ENCODE measurements around the gene RFX2.
"Not testable (repeated sequence)": the region's sequence is repeated elsewhere in the genome, so short reads cannot be mapped to it uniquely, and the experiment has no call there.

Gene RFX2

GRCh38 chr19:6033744-6034264, 76.5 kb downstream of the RFX2 start:
- no peak for DNase-seq

- no peak for DNase-seq
Measured at GRCh38 chr19:6032827-6033226, 77.5 kb downstream of the RFX2 start.

- DNase-seq = no peak
Measured at GRCh38 chr19:6032381-6032780, 77.9 kb downstream of the RFX2 start.

GRCh38 chr19:6030214-6030507, 80.1 kb downstream of the RFX2 start:
- no peak for DNase-seq

GRCh38 chr19:6026390-6027227, 83.7 kb downstream of the RFX2 start:
- DNase-seq = no peak

- DNase-seq = not testable (repeated sequence)
Measured at GRCh38 chr19:6024756-6025155, 85.5 kb downstream of the RFX2 start.

GRCh38 chr19:6023936-6024335, 86.4 kb downstream of the RFX2 start:
- DNase-seq = no peak

- DNase-seq = no peak
Measured at GRCh38 chr19:6023085-6023682, 87.1 kb downstream of the RFX2 start.

- no peak for DNase-seq
Measured at GRCh38 chr19:6022570-6023064, 87.7 kb downstream of the RFX2 start.

GRCh38 chr19:6021878-6022569, 88.3 kb downstream of the RFX2 start:
- DNase-seq = peak; percentile 4

- no peak for DNase-seq
Measured at GRCh38 chr19:6020972-6021805, 89.1 kb downstream of the RFX2 start.

GRCh38 chr19:6020166-6020882, 90.0 kb downstream of the RFX2 start:
- no peak for DNase-seq

- DNase-seq = no peak
Measured at GRCh38 chr19:6018786-6019185, 91.5 kb downstream of the RFX2 start.

GRCh38 chr19:6017576-6017975, 92.7 kb downstream of the RFX2 start:
- no peak for DNase-seq

- no peak for DNase-seq
Measured at GRCh38 chr19:6015841-6016545, 94.3 kb downstream of the RFX2 start.

- DNase-seq = no peak
Measured at GRCh38 chr19:6014551-6015135, 95.7 kb downstream of the RFX2 start.

- no peak for DNase-seq
Measured at GRCh38 chr19:6012426-6013170, 97.7 kb downstream of the RFX2 start.

- DNase-seq = no peak
Measured at GRCh38 chr19:6011794-6012193, 98.5 kb downstream of the RFX2 start.

- DNase-seq = no peak
Measured at GRCh38 chr19:6011206-6011605, 99.1 kb downstream of the RFX2 start.

- DNase-seq = no peak
Measured at GRCh38 chr19:6010107-6010506, 100.2 kb downstream of the RFX2 start.
